Measurements from ENCODE around the gene TLE5. TPM values are rescaled to one million over a fixed set of nuclear protein-coding genes. Genes with fewer than 3 reads are reported as not detected.
"Not testable (repeated sequence)": the region's sequence is repeated elsewhere in the genome, so short reads cannot be mapped to it uniquely, and the experiment has no call there.

The TLE5 gene
- total RNA-seq, 1 experiment from 2014 or later, result 200 TPM

DNA sequence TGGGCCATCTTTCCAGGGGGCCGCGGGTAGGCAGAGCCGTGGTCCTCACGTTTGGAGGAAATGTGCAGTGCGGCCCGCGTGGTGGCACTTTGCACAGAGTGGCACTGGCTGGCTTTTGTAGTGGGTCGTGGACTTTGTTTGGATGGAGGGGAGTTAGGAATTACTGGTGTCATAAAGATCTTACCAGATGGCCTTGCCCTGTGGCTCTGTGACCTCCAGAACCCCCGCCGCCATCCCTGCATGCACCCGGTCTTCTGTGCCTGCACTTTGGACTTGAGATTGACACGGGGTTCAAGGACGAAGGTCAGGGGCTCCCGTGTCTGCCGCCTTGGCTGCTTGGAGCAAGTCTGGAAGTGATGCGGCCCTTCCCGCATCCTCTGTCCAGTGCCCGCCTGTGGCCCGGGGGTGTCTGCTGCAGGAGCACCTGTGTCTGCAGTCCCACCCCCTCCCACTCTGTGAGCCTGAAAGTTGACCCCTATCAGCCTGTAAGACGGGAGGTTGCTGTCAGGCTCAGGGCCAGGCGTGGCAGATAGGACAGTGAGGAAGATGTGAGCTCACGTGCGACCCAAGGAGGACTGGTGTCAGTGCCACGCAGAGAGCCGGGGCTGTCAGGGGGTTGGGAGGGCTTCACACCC is 34.1 kb upstream of the TLE5 start:
- no peak for DNase-seq (ENCODE audit: low read depth)

DNA sequence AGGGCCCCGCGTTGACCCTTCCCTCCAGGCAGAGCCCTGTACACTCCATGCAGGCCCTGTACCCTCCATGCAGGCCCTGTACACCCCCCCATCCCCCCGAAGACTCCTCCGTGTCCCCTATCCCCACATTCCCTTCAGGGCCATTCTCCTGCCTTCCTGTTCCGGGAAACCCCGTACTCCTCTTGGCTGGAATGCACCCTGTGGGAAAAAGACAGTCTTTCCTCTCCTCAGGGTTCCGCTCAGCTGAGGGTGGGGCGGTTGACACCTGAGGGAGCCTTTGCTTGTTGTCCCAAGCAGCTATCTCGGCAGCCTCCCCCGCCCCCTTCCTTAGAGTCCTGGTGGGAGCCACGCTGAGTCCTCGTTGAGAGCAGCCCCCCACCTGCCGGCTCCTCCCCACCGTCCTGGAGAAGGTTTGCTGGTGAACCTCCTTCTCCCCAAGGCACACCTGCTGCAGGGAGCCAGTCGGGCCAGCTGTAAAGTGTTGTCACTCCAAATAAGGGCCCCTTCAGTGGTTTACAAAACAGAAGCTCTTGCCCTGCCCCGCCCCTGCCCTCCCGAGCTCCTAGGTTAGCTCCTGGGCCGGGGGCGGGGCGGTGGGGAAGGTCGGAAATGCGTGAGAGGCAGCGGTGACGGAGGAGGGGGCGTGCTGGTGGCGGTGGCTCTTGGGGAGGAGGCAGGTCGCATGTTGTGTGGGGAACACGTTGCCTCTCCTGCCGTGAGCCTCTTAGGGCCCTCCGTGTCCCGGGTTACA is 33.3 kb upstream of the TLE5 start:
- DNase-seq (ENCODE audit: low read depth), result no peak

DNA sequence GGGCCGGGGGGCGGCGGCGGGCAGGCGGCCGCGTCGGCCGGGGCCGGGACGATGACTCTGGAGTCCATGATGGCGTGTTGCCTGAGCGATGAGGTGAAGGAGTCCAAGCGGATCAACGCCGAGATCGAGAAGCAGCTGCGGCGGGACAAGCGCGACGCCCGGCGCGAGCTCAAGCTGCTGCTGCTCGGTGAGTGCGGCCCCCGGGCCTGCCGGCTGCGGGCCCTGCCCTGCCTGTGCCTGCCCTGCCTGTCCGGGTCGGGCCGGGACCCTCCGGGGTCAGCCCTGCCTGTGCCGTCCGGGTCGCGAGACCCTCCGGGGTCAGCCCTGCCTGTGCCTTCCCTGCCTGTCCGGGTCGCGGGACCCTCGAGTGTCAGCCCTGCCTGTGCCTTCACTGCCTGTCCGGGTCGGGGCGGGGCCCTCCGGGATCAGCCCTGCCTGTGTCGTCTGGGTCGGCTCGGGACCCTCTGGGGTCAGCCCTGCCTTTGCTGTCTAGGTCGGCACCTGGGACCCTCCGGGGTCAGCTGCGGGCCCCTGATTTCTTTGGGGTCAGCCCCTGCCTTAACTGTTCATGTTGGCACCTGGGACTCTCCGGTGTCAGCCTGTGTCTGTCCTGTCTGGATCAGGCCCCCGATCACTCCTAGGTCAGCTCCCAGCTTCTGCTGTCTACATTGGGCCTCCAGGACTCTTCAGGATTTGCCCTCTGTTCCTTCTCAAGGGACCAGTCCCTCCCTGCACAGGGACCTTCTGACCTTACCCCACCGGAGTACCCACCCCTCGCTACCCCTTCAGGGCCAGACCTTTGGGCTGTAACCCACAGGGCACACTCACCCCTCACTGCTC is 32.5 kb upstream of the TLE5 start:
- DNase-seq (ENCODE audit: low read depth), result peak; percentile 40

DNA sequence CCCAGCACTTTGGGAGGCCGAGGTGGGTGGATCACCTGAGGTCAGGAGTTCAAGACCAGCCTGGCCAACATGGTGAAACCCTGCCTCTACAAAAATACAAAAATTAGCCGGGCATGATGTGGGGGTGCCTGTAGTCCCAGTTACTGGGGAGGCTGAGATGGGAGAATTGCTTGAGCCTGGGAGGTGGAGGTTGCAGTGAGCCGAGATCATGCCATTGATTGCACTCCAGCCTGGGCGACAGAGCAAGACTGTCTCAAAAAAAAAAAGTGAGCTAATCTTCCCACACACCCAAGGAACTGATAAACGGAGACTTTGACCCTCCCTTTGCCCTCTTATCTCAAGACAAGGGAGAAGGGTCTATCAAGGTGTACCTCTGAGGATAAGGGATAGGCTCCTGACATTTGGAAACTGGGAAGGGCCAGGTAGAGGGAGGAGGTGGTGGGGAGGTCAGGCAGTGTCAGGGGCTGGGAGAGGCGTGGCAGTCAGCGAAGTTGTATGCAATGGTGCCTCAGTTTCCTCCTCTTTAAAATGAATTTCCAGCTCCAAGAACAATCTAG is 27.1 kb upstream of the TLE5 start:
- not testable (repeated sequence) for DNase-seq (ENCODE audit: low read depth)

DNA sequence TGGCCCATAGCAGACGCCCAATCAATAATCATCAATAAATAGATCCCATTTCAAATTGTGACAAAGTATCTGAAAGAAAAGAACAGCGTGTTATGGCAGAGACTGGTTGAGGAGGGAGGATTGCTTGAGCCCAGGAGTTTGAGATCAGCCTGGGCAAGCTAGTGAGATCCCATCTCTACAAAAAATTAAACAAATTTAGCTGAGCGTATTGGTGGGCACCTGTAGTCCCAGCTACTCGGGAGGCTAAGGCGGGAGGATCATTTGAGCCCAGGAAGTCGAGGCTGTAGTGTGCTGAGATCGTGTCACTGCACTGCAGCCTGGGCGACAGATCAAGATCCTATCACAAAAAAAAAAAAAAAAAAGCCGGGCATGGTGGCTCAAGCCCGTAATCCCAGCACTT is 25.5 kb upstream of the TLE5 start:
- DNase-seq (ENCODE audit: low read depth), result no peak

DNA sequence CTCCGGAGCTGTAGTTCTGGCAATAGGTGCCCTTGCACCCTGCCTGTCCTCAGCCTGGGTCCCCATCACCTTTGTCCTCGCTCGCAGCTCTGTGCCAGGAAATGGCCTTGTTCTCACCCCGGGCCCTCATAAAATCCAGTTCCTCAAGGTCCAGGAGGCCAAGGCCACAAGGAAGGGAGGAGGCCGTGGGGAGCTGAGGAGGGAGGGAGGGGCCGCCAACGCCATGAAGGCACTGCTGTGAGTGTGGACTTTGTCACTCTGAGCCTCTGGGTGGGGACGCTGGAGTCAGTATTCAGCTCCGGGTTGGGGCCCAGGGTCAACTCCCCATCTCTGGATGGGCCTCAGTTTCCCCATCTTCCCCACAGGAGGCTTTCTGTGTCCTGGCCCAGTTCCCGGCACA is 22.6 kb upstream of the TLE5 start:
- no peak for DNase-seq (ENCODE audit: low read depth)

DNA sequence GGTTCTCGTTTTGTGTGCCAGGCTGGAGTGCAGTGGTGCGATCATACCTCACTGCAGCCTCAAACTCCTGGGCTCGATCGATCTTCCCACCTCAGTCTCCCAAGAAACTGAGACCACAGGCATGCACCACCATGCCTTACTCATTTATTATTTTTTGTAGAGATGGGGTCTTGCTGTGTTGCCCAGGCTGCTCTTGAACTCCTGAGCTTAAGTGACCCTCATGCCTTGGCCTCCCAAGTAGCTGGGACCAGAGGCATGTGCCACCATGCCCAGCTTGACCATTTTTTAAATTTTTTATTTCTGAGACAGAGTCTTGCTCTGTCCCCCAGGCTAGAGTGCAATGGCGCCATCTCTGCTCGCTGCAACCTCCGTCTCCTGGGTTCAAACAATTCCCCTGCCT is 21.7 kb upstream of the TLE5 start:
- DNase-seq (ENCODE audit: low read depth), result no peak

DNA sequence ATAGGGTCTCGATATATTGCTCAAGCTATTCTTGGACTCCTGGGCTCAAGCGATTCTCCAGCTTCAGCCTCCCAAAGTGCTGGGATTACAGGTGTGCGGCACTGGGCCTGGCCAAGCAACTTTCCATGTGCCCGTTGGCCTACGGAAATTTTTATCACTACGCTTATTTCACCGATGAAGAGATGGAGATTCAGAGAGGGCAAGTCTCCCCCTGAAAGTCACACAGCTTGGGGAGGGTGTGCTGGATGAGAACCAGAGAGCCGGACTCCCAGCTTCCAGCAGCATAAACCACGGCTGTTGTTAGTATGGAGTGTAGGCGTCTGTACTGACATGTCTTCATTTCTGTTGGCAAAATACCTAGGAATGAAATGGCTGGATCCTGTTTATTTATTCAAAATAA is 20.0 kb upstream of the TLE5 start:
- DNase-seq (ENCODE audit: low read depth), result no peak

DNA sequence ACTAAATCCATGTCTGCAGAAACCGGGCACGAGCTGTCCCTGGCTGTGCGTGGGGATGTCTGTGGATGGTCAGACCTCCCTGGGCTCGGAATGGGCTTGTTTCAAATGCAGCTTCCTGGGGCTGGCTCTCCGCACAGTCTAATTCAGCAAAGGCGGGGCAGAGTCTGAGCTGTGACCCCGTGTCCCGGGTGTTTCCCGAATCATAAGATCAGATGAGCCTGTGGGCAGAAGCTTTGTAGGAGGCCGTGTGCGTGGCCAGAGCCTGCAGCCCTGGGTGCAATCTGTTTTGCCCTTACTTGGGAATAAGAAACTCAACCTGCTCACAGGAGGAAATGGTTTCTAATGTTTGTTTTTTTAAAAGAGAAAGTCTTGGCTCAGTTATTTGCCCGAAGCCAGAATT is 18.0 kb upstream of the TLE5 start:
- peak; percentile 87 for DNase-seq (ENCODE audit: low read depth)

DNA sequence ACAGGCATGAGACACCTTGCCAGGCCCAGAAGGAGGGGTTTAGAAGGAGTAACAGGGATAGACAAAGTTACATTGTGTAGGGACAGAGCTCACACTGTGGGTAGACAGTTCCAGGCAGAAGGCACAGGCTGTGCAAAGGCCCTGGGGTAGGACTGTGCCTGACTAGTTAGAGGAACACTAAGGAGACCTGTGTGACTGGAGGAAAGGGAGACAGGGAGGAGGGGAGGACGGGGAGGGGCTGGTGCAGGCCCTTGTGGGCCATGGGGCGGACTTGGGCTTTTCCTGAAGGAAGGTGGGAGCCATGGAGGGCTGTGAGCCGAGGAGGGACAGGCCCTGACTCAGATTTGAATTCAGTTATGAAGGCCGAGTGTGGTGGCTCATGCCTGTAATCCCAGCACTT is 17.3 kb upstream of the TLE5 start:
- DNase-seq (ENCODE audit: low read depth), result no peak

DNA sequence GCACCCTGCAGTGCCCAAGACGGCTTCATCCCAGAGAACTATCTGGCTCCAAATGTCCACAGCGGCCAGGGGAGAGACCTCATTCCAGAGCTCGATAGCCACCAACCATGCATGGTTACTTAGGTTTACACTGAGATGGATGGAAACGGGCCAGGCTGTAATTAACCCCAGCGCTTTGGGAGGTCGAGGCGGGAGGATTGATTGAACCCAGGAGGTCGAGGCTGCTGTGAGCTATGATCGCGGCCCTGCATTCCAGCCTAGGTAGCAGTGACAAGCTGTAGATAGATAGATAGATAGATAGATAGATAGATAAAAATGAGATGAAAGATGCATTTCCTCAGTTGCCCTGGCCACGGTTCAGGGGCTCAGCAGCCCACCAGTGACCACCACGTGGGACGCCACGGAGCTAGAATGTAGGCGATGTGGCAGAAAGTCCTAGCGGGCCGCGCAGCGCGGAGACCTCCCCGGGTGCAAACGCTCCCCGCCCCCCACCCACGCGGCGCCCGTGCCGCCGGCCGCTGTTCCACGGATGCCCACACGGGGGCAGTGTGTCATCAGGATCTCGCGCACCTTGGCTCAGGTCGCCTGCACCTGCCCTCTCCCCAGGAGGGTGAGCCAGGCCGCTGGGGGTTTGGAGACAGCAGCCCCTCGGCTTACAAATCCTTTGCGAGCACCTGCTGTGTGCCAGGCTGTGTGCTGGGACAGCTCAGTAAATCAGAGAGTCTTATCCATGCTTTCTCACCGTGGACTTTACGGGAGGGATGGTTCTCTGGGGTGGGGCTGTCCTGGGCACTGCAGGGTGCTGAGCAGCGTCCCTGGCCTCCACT is 13.5 kb upstream of the TLE5 start:
- no peak for DNase-seq (ENCODE audit: low read depth)

DNA sequence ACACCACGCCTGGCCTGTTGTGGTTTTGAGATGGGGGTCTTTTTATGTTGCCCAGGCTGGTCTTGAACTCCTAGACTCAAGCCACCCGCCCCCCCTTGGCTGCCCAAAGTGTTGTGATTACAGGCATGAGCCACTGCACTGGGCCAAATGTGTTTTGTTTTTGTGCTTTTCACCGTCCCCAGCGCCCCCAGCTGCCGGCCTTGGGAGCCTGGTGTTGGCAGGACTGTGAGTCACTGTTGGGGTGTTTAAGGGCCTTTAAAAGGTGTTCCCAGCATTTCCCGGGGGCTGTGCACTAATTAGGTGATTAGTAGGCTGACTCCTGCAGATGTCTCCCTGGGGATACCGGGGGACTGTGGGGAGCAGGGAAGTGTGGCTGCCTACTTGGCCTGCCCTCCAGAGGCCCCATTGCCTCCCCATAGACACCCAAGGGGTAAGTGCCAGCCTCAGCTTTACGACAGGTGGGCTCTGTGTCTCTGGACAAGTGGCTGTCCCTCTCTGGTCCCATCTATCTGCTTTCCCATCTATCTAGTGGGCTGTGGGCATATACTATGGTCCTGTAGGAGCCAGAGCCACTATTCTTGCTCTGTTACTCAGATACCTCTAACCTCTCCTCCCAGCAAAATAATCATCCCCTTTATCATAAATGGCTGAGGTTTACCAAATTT is 11.8 kb upstream of the TLE5 start:
- peak; percentile 55 for DNase-seq (ENCODE audit: low read depth)

DNA sequence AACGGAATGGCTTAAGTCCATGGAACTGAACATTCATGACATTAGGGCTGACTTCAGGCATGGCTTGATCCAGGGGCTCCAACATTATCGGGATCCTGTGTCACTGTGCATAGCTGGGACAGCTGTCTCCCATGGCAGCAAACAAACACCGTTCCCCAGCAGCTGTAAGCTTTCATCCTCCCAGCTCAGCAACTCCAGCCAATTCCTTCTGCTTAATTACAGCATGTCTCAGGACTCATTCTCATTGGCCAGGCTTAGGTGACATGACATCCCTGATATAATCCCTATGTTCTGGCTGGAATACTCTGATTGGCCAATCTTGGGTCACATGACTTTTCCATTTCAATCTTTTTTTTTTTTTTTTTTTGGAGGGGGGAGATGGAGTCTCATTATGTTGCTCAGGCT is 10.9 kb upstream of the TLE5 start:
- peak; percentile 51 for DNase-seq (ENCODE audit: low read depth)

DNA sequence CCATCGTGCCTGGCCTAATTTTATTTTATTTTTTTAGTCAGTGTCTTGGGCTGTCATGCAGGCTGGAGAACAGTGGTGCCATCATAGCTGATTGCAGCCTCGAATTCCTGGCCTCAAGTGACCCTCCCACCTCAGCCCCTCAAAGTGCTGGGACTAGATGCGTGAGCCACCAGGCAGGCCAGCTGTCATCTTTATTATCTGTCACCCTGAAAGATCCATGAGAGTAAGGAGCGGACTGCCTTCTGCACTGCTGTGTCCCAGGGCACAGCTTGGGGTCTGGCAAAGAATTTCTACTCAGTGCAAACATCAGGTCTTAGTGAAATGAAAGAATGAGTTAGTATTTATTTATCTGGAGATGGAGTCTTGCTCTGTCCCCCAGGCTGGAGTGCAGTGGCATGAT is 9.5 kb upstream of the TLE5 start:
- no peak for DNase-seq (ENCODE audit: low read depth)

DNA sequence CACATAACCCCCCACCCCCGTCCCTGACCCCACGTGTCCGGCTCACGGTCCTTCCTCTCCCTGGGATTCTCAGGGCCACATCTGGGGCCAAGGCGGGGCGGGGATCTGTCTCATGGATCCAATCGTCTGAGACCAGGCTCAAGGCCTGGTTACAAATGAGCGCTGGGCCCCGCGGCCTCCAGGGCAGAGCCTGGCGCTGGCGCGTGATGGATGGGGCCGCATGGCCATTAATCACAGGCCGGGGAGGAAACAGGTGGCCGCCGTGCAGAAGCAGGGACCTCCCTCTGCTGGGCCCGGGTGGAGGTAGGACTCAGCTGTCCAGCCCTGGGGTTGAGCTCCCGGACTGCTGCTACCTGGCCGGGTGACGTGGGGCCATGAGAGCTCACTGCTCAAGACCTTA is 5.8 kb upstream of the TLE5 start:
- no peak for DNase-seq (ENCODE audit: low read depth)

DNA sequence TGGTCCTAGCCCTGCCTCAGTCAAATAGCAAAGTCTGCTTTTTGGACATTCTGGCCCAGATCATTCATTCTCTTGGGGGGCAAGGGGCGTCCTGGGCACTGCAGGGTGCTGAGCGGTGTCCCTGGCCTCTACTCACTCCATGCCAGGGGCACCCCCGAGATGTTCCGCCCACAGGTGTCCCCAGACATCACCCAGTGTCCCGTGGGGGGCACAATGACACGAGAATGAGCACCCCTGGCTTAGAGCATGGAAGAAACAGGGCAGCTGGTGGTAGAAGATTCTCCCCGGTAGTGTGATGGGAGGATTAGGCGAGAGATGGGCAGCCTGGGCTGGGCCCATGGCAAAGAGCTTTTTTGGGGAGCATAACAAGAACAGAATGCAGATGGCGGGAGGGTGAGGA is 5.3 kb upstream of the TLE5 start:
- no peak for DNase-seq (ENCODE audit: low read depth)

DNA sequence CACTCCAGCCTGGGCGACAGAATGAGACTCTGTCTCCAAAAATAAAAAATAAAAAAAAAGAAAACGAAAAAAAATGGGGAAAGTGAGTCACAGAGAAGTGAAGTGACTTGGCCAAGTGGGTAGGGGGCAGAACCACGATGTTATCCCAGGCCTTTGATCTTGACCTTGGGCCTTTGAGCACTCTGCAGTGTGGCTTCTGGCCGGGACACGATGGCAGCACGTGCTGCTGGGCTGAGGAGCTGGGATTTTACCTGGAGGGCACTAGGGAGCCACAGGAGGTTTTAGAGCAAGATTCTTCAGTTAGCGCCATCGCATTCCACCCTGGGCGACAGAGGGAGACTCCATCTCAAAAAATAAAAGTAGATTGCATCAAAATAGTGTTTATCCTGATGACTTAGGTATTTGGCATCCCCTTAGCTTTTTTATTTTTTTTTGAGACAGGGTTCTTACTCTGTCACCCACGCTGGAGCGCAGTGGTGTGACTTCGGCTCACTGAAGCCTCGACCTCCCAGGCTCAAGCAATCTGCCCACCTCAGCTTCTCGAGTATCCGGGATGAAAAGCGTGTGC is 4.3 kb upstream of the TLE5 start:
- DNase-seq (ENCODE audit: low read depth), result no peak

DNA sequence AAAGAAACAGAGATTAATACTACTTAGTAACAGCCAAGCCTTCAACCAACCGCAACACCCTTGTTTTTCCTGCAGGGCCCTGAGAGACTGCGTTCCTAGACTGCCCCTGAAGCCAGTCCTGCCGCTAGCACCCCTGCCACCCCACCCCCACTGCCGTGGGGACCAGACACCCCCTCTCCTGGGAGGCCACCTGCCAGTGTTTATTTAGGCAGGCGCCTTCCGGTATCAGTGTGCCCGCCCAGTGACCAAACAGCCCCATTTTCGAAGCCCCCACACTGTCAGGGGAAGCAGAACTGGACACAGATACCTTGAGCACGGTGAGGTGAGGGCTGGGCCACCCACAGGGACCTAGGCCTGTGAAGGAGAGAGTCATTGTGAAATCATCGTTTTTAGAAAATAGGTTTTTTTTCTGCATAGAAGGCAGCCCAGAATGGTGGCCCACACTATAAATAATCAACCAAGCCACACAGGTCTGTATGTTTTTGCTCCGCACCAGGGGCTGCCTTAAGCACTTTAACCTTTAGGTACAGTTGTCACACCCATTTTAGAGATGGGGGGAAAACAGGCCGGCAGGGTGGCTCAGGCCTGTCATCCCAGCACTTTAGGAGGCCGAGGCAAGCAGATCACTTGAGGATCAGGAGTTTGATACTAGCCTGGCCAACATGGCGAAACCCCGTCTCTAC is 3.5 kb upstream of the TLE5 start:
- no peak for DNase-seq (ENCODE audit: low read depth)

DNA sequence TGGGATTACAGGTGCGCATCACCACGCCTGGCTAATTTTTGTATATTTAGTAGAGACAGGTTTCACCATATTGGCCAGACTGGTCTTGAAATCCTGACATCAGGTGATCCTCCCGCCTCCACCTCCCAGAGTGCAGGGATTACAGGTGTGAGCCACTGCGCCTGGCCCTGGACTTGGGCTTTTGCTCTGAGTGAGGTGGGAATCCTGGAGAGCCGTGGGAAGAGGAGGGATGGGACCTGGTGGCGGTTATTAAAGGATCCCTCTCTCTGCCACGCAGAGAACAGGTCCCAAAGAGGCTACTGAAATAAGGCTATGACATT is 1.7 kb upstream of the TLE5 start:
- no peak for DNase-seq (ENCODE audit: low read depth)
